Fibroblast of lung (primary cell): Measurements from ENCODE around the gene PITX3. TPM values are rescaled to one million over a fixed set of nuclear protein-coding genes. Genes with fewer than 3 reads are reported as not detected.
"Not testable (repeated sequence)": the region's sequence is repeated elsewhere in the genome, so short reads cannot be mapped to it uniquely, and the experiment has no call there.

Experiments used
- DNase-seq, 2 donors: peaks; one replicate each; pipeline versions ENCODE4 v3.0.0 to v3.0.0-alpha.2; 2010; ENCODE audit warnings: low read depth in 2 of 2
- H2AFZ ChIP-seq: 2 replicates; pipeline ENCODE4 v1.5.1; 2012; ENCODE audit warnings: low read length, control low read depth, inconsistent platforms
- H3K27ac ChIP-seq: 2 replicates; pipeline ENCODE4 v1.5.1; 2011; ENCODE audit warnings: low read length, control low read depth; ENCODE audit not compliant: insufficient read depth
- H3K27me3 ChIP-seq: 2 replicates; pipeline ENCODE4 v1.5.1; 2011; ENCODE audit warnings: mild to moderate bottlenecking, low read length; ENCODE audit not compliant: control insufficient read depth, insufficient read depth
- H3K36me3 ChIP-seq: 2 replicates; pipeline ENCODE4 v1.5.1; 2011; ENCODE audit warnings: low read length; ENCODE audit not compliant: control insufficient read depth, insufficient read depth
- H3K4me1 ChIP-seq: 2 replicates; pipeline ENCODE4 v1.5.1; 2011; ENCODE audit warnings: low read length; ENCODE audit not compliant: control insufficient read depth, insufficient read depth; ENCODE audit errors: extremely low read depth
- H3K4me2 ChIP-seq: 2 replicates; pipeline ENCODE4 v1.5.1; 2011; ENCODE audit warnings: low read length, control low read depth; ENCODE audit not compliant: insufficient read depth; ENCODE audit errors: extremely low read depth
- H3K4me3 ChIP-seq, 4 experiments: fragments of 200-600 bp in 1 of 4; sonication (generic) in 1 of 4; replicated peaks in 1 of 4; 2 replicates each; pipeline ENCODE4 v1.5.1; 2011 to 2016; ENCODE audit warnings: low read length in 4 of 4, low read depth in 3 of 4, mild to moderate bottlenecking in 3 of 4, control low read depth in 2 of 4, inconsistent platforms in 1 of 4, mixed read lengths in 1 of 4; ENCODE audit not compliant: insufficient read depth in 1 of 4; ENCODE audit errors: control extremely low read depth in 1 of 4
- H3K79me2 ChIP-seq: 2 replicates; pipeline ENCODE4 v1.5.1; 2012; ENCODE audit warnings: mild to moderate bottlenecking, low read length, inconsistent platforms; ENCODE audit not compliant: control insufficient read depth, insufficient read depth
- H3K9ac ChIP-seq: 2 replicates; pipeline ENCODE4 v1.5.1; 2011; ENCODE audit warnings: mild to moderate bottlenecking, low read length, control low read depth; ENCODE audit not compliant: insufficient read depth
- H3K9me3 ChIP-seq: 2 replicates; pipeline ENCODE4 v1.5.1; 2012; ENCODE audit warnings: low read depth, low read length; ENCODE audit not compliant: control insufficient read depth, insufficient read depth
- H4K20me1 ChIP-seq: 2 replicates; pipeline ENCODE4 v1.5.1; 2011; ENCODE audit warnings: low read length; ENCODE audit not compliant: control insufficient read depth, insufficient read depth; ENCODE audit errors: extremely low read depth
- CTCF ChIP-seq, 2 donors: IDR thresholded peaks in 1 of 2; conservative IDR thresholded peaks in 1 of 2; 1 replicate in 1 of 2; 2 replicates in 1 of 2; pipeline ENCODE4 v1.5.1; 2011 to 2012; ENCODE audit warnings: low read length in 2 of 2, control low read depth in 1 of 2, inconsistent platforms in 1 of 2, low read depth in 1 of 2, mild to moderate bottlenecking in 1 of 2
- EZH2 ChIP-seq: IDR thresholded peaks from 2 replicates; pipeline ENCODE4 v1.5.1; 2012; ENCODE audit warnings: low read length, control low read depth, mild to moderate bottlenecking; ENCODE audit errors: missing control alignments
- polyA plus RNA-seq, 2 donors: library from polyadenylated mRNA; depleted of rRNA in 1 of 2; stranded (reverse) in 1 of 2; unstranded in 1 of 2; fragments of >200 nt; gene quantifications; 2 replicates each; pipeline ENCODE4 v1.2.1, GENCODE V29; 2011 to 2012; ENCODE audit warnings: missing spikeins in 1 of 2
- total RNA-seq: library from RNA; depleted of rRNA; stranded (reverse); fragments of >200 nt; gene quantifications from 2 replicates; pipeline ENCODE4 v1.2.1, GENCODE V29; 2014

The PITX3 gene
- total and polyA plus RNA-seq, 2 donors (not counting 1 experiment from before 2014, with no cell fraction given): not detected

GRCh38 chr10:102219370-102219769, 21.9 kb downstream of the PITX3 start:
- H3K27ac ChIP-seq: no peak overlapping the region

GRCh38 chr10:102213599-102213998, 27.7 kb downstream of the PITX3 start:
- H3K27ac ChIP-seq, H3K27me3 ChIP-seq, H3K4me2 ChIP-seq, H3K4me1 ChIP-seq, H3K9me3 ChIP-seq, H3K4me3 ChIP-seq, H4K20me1 ChIP-seq, H3K9ac ChIP-seq, H3K36me3 ChIP-seq, H3K79me2 ChIP-seq, DNase-seq, H2AFZ ChIP-seq: not testable (repeated sequence)

More at GRCh38 chr10:102219370-102219769, 21.9 kb downstream of the PITX3 start:
- DNase-seq: no peak
- TF ChIP-seq CTCF (conservative IDR thresholded peaks at IDR 0.05 in 1 of 2, IDR thresholded peaks at IDR 0.05 in 1 of 2; ENCODE audit: low read depth in 1 of 2, low read length in 2 of 2): no peak
- TF ChIP-seq EZH2: no peak
- no peak overlapping the region for H3K9ac ChIP-seq
- H3K79me2 ChIP-seq: no peaks in the 10 kb centered on the region
- no peaks in the 10 kb centered on the region for H3K4me1 ChIP-seq
- no peak overlapping the region for H2AFZ ChIP-seq
- no peaks in the 10 kb centered on the region for H4K20me1 ChIP-seq
- no peaks in the 10 kb centered on the region for H3K27me3 ChIP-seq
- H3K4me2 ChIP-seq: no peak overlapping the region
- no peaks in the 10 kb centered on the region for H3K9me3 ChIP-seq
- H3K4me3 ChIP-seq: no peak overlapping the region
- H3K36me3 ChIP-seq: no peaks in the 10 kb centered on the region

DNA sequence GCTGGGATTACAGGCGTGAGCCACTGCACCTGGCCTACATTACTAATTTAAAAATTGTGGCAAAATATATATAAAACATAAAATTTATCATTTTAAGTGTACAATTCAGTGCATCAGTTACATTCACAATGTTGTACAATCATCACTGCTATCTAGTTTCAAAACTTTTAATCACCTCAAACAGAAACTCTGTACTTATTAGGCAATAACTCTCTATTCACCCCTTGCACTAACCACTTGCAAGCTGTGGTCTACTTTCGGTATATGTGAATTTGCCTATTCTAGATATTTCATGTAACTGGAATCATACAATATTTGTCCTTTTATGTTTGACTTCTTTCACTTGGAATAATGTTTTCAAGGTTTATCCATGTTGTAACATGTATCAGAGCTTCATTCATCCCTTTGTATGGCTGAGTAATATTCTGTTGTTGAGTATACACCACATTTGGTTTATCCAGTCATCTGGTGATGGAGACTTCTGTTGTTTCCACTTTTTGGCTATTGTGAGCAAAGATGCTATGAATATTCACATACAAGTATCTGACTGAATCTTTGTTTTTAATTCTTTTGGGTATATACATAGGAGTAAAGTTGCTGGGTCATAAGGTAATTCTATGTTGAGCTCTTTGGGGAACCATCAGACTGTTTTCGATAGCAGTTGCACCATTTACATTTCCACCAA, 29.6 kb downstream of the PITX3 start:
- no peak for DNase-seq
- Histone ChIP-seq H3K4me1 (no peaks in the 10 kb centered on the region), H3K79me2 (no peaks in the 10 kb centered on the region), H3K27ac (no peak overlapping the region), H3K9ac (no peak overlapping the region), H3K27me3 (no peaks in the 10 kb centered on the region), H3K4me3 (no peak overlapping the region), H2AFZ (no peak overlapping the region), H3K9me3 (no peaks in the 10 kb centered on the region), H3K36me3 (no peaks in the 10 kb centered on the region), H3K4me2 (no peak overlapping the region), H4K20me1 (no peaks in the 10 kb centered on the region)
- TF ChIP-seq CTCF (conservative IDR thresholded peaks at IDR 0.05 in 1 of 2, IDR thresholded peaks at IDR 0.05 in 1 of 2; ENCODE audit: low read depth in 1 of 2, low read length in 2 of 2) (no peak), EZH2 (no peak)
